Memory B cell (primary cell): Measurements from ENCODE around the gene NOL9.
"Not testable (repeated sequence)": the region's sequence is repeated elsewhere in the genome, so short reads cannot be mapped to it uniquely, and the experiment has no call there.

ENCODE experiments used
- ATAC-seq: fragments of 150-1000 bp; cut with Tn5 transposase; 2 replicates; pipeline ENCODE4 v1.10.0; 2021; ENCODE audit warnings: low read depth, mild to moderate bottlenecking, moderate library complexity
- DNase-seq, 2 donors: peaks; one replicate each; pipeline ENCODE4 v3.0.0; 2022; ENCODE audit warnings: low spot score in 2 of 2
- H3K27ac Mint-ChIP-seq: one replicate; pipeline ENCODE4 v1.8.0; 2022; ENCODE audit warnings: mild to moderate bottlenecking, moderate library complexity, mixed read lengths
- H3K27me3 Mint-ChIP-seq: one replicate; pipeline ENCODE4 v1.8.0; 2022; ENCODE audit warnings: mixed read lengths
- H3K36me3 Mint-ChIP-seq: one replicate; pipeline ENCODE4 v1.8.0; 2022; ENCODE audit warnings: mild to moderate bottlenecking, mixed read lengths
- H3K4me1 Mint-ChIP-seq: one replicate; pipeline ENCODE4 v1.8.0; 2022; ENCODE audit warnings: mixed read lengths
- H3K4me3 Mint-ChIP-seq: one replicate; pipeline ENCODE4 v1.8.0; 2022; ENCODE audit warnings: mild to moderate bottlenecking, moderate library complexity, mixed read lengths
- H3K9me3 Mint-ChIP-seq: one replicate; pipeline ENCODE4 v1.8.0; 2022; ENCODE audit warnings: mixed read lengths

Gene NOL9

GRCh38 chr1:6554031-6554906 is at the start of gene NOL9:
NOL9 (minus strand) TSS chr1:6554513; CDS start chr1:6554502, 11 bp downstream.
- no peaks in the 10 kb centered on the region for H3K9me3 Mint-ChIP-seq
- ATAC-seq (peak; percentile 98), DNase-seq (peak; percentile 96 to 97)
- H3K27ac Mint-ChIP-seq, result peak within 1 kb of the TSS; percentile 82
- H3K4me3 Mint-ChIP-seq, result peak within 1 kb of the TSS; percentile 83
- H3K36me3 Mint-ChIP-seq, result peaks cover 4% of the 10 kb centered on the region
- H3K4me1 Mint-ChIP-seq, result peaks cover 12% of the 10 kb centered on the region
- H3K27me3 Mint-ChIP-seq, result no peaks in the 10 kb centered on the region

- H3K4me3 Mint-ChIP-seq, result peak overlapping the region; percentile 90
- peak; percentile 54 to 65 for DNase-seq
- H3K27ac Mint-ChIP-seq, result peak overlapping the region; percentile 94
- H3K36me3 Mint-ChIP-seq, result no peaks in the 10 kb centered on the region
- peak; percentile 59 for ATAC-seq
- no peaks in the 10 kb centered on the region for H3K27me3 Mint-ChIP-seq
- H3K9me3 Mint-ChIP-seq, result no peaks in the 10 kb centered on the region
- H3K4me1 Mint-ChIP-seq, result peaks cover 13% of the 10 kb centered on the region
Observed at GRCh38 chr1:6603238-6603914, 49.1 kb upstream of the NOL9 start.

GRCh38 chr1:6602669-6603237 is 48.4 kb upstream of the NOL9 start, which contains the start of gene KLHL21:
KLHL21 (minus strand) TSS chr1:6602869; CDS start chr1:6602817, 52 bp downstream.
- ATAC-seq (peak; percentile 64), DNase-seq (peak; percentile 65 to 77)
- H3K9me3 Mint-ChIP-seq, result no peaks in the 10 kb centered on the region
- H3K4me1 Mint-ChIP-seq, result peaks cover 13% of the 10 kb centered on the region
- peak within 1 kb of the TSS; percentile 94 for H3K27ac Mint-ChIP-seq
- H3K36me3 Mint-ChIP-seq, result no peaks in the 10 kb centered on the region
- H3K4me3 Mint-ChIP-seq, result peak within 1 kb of the TSS; percentile 97
- no peaks in the 10 kb centered on the region for H3K27me3 Mint-ChIP-seq

- Mint-ChIP-seq H3K4me1 (peaks cover 13% of the 10 kb centered on the region), H3K27ac (peak overlapping the region; percentile 94), H3K9me3 (no peaks in the 10 kb centered on the region), H3K27me3 (no peaks in the 10 kb centered on the region), H3K36me3 (no peaks in the 10 kb centered on the region), H3K4me3 (peak overlapping the region; percentile 97)
- ATAC-seq (peak; percentile 25), DNase-seq (peak in 1 of 2 donors; percentile 44)
Observed at GRCh38 chr1:6601923-6602668, 47.8 kb upstream of the NOL9 start.

- H3K27ac Mint-ChIP-seq, result peak overlapping the region; percentile 90
- peaks cover 14% of the 10 kb centered on the region for H3K4me1 Mint-ChIP-seq
- no peaks in the 10 kb centered on the region for H3K36me3 Mint-ChIP-seq
- no peaks in the 10 kb centered on the region for H3K9me3 Mint-ChIP-seq
- peak overlapping the region; percentile 97 for H3K4me3 Mint-ChIP-seq
- DNase-seq (peak; percentile 34 to 48), ATAC-seq (peak; percentile 43)
- H3K27me3 Mint-ChIP-seq, result no peaks in the 10 kb centered on the region
Observed at GRCh38 chr1:6601049-6601922, 47.0 kb upstream of the NOL9 start.

GRCh38 chr1:6600410-6601048 is 46.2 kb upstream of the NOL9 start:
- Mint-ChIP-seq H3K36me3 (no peaks in the 10 kb centered on the region), H3K27ac (peak overlapping the region; percentile 90), H3K27me3 (no peaks in the 10 kb centered on the region), H3K4me1 (peaks cover 16% of the 10 kb centered on the region), H3K9me3 (no peaks in the 10 kb centered on the region), H3K4me3 (peak overlapping the region; percentile 97)
- DNase-seq (no peak), ATAC-seq (no peak)

GRCh38 chr1:6599991-6600390 is 45.7 kb upstream of the NOL9 start:
- H3K27me3 Mint-ChIP-seq, H3K36me3 Mint-ChIP-seq, DNase-seq, H3K9me3 Mint-ChIP-seq, ATAC-seq: not testable (repeated sequence)
- peak overlapping the region; percentile 97 for H3K4me3 Mint-ChIP-seq
- peaks cover 16% of the 10 kb centered on the region for H3K4me1 Mint-ChIP-seq
- H3K27ac Mint-ChIP-seq, result peak overlapping the region; percentile 81

- Mint-ChIP-seq H3K27me3 (no peaks in the 10 kb centered on the region), H3K4me3 (peak overlapping the region; percentile 80), H3K27ac (peak overlapping the region; percentile 81), H3K4me1 (peaks cover 16% of the 10 kb centered on the region), H3K36me3 (no peaks in the 10 kb centered on the region), H3K9me3 (no peaks in the 10 kb centered on the region)
- peak in 1 of 2 donors; percentile 33 for DNase-seq
- peak; percentile 13 for ATAC-seq
Observed at GRCh38 chr1:6599141-6599975, 45.0 kb upstream of the NOL9 start.

- no peaks in the 10 kb centered on the region for H3K36me3 Mint-ChIP-seq
- H3K9me3 Mint-ChIP-seq, result no peaks in the 10 kb centered on the region
- ATAC-seq (no peak), DNase-seq (no peak)
- no peak overlapping the region for H3K4me3 Mint-ChIP-seq
- no peaks in the 10 kb centered on the region for H3K27me3 Mint-ChIP-seq
- peaks cover 16% of the 10 kb centered on the region for H3K4me1 Mint-ChIP-seq
- no peak overlapping the region for H3K27ac Mint-ChIP-seq
Observed at GRCh38 chr1:6597777-6598131, 43.4 kb upstream of the NOL9 start.

GRCh38 chr1:6596886-6597776 is 42.8 kb upstream of the NOL9 start:
- no peak overlapping the region for H3K27ac Mint-ChIP-seq
- H3K36me3 Mint-ChIP-seq, result no peaks in the 10 kb centered on the region
- no peaks in the 10 kb centered on the region for H3K27me3 Mint-ChIP-seq
- ATAC-seq, result no peak
- no peak for DNase-seq
- no peaks in the 10 kb centered on the region for H3K9me3 Mint-ChIP-seq
- H3K4me3 Mint-ChIP-seq, result no peak overlapping the region
- H3K4me1 Mint-ChIP-seq, result peaks cover 16% of the 10 kb centered on the region

GRCh38 chr1:6596351-6596750 is 42.0 kb upstream of the NOL9 start:
- Mint-ChIP-seq H3K4me3 (no peak overlapping the region), H3K27me3 (no peaks in the 10 kb centered on the region), H3K4me1 (peaks cover 16% of the 10 kb centered on the region), H3K36me3 (no peaks in the 10 kb centered on the region), H3K27ac (no peak overlapping the region), H3K9me3 (no peaks in the 10 kb centered on the region)
- ATAC-seq (no peak), DNase-seq (no peak)
